Uterus (tissue), 2 donors: Measurements from ENCODE around the gene SLC22A23.

ENCODE experiments used
- CTCF ChIP-seq, 4 experiments: fragments of 200-600 bp in 2 of 4; fragments of 450-650 bp in 2 of 4; sonication (generic) in 2 of 4; IDR thresholded peaks; one replicate each; pipeline ENCODE4 v1.5.1; 2016 to 2019; ENCODE audit warnings: antibody characterized with exemption in 4 of 4, mild to moderate bottlenecking in 2 of 4, moderate library complexity in 1 of 4
- POLR2A ChIP-seq, 2 donors: fragments of 450-650 bp; IDR thresholded peaks; one replicate each; pipeline ENCODE4 v1.6.1; 2016; ENCODE audit warnings: antibody characterized with exemption in 2 of 2, mild to moderate bottlenecking in 1 of 2, moderate library complexity in 1 of 2

- TF ChIP-seq CTCF (IDR thresholded peaks at IDR 0.05) (no peak), POLR2A (IDR thresholded peaks at IDR 0.05) (no peak)
Measured at GRCh38 chr6:3327403-3327802, 129.4 kb downstream of the SLC22A23 start.
